Testis (tissue), 3 donors: ENCODE measurements around the gene SYNDIG1. TPM values are rescaled to one million over a fixed set of nuclear protein-coding genes. Genes with fewer than 3 reads are reported as not detected.

Source experiments
- DNase-seq: peaks from one replicate; pipeline ENCODE4 v3.0.0-alpha.2; 2019
- H3K27ac ChIP-seq, 2 donors: fragments of 200-600 bp; sonication (generic); one replicate each; pipeline ENCODE4 v1.5.1; 2019
- H3K27me3 ChIP-seq: fragments of 200-600 bp; sonication (generic); one replicate; pipeline ENCODE4 v1.5.1; 2019
- H3K36me3 ChIP-seq: fragments of 200-600 bp; sonication (generic); one replicate; pipeline ENCODE4 v1.5.1; 2017; ENCODE audit warnings: low read depth; ENCODE audit errors: missing control alignments
- H3K4me1 ChIP-seq: fragments of 200-600 bp; sonication (generic); one replicate; pipeline ENCODE4 v1.5.1; 2019
- H3K4me3 ChIP-seq, 2 donors: fragments of 200-600 bp; sonication (generic); one replicate each; pipeline ENCODE4 v1.5.1; 2017 to 2019
- H3K9me3 ChIP-seq: fragments of 200-600 bp; sonication (generic); one replicate; pipeline ENCODE4 v1.5.1; 2017
- POLR2A ChIP-seq: fragments of 450-650 bp; IDR thresholded peaks from one replicate; pipeline ENCODE4 v1.6.1; 2017; ENCODE audit warnings: antibody characterized with exemption, mild to moderate bottlenecking, moderate library complexity
- WGBS, 2 donors: methylation state at CpG; one replicate each; pipeline ENCODE4 v1.1.5; 2018; 5-methylcytosine and 5-hydroxymethylcytosine counted together
- intact Hi-C: fragments of 100-400 bp; cut with DNase I; formaldehyde crosslinking; loops from one replicate; pipeline ENCODE4 v1.15.1; 2023; ENCODE audit warnings: low total_unique reads
- polyA plus RNA-seq: library from polyadenylated mRNA; stranded (reverse); fragments of 350-450 nt; fragmentation: Illumina TruSeq; extraction: RNeasy Lipid Tissue Mini Kit (QIAGEN cat#74804); gene quantifications from one replicate; pipeline ENCODE4 v1.2.3, GENCODE V29; 2014; ENCODE audit warnings: low read depth, low replicate concordance; ENCODE audit not compliant: insufficient read depth
- total RNA-seq, 2 donors: library from RNA; depleted of rRNA; stranded (reverse); fragments of >200 nt; gene quantifications; one replicate each; pipeline ENCODE4 v1.2.3, GENCODE V29; 2016
- TF ChIP-seq, protein P1 (sequence below), 3 experiments: fragments of 450-650 bp in 2 of 3; fragments of 200-600 bp in 1 of 3; sonication (generic) in 1 of 3; IDR thresholded peaks; one replicate each; pipeline ENCODE4 v1.5.1; 2016 to 2019; ENCODE audit warnings: antibody characterized with exemption in 3 of 3, mild to moderate bottlenecking in 2 of 3, moderate library complexity in 1 of 3

The SYNDIG1 gene
- total and polyA plus RNA-seq, 3 donors from 2014 or later = 2.1 to 3.2 (median 2.8) TPM

- Histone ChIP-seq H3K4me3 (no peak overlapping the region), H3K27ac (no peak overlapping the region), H3K27me3 (no peaks in the 10 kb centered on the region), H3K4me1 (peaks cover 2% of the 10 kb centered on the region), H3K9me3 (no peaks in the 10 kb centered on the region), H3K36me3 (no peaks in the 10 kb centered on the region)
- DNase-seq = no peak
- TF ChIP-seq, protein P1, sequence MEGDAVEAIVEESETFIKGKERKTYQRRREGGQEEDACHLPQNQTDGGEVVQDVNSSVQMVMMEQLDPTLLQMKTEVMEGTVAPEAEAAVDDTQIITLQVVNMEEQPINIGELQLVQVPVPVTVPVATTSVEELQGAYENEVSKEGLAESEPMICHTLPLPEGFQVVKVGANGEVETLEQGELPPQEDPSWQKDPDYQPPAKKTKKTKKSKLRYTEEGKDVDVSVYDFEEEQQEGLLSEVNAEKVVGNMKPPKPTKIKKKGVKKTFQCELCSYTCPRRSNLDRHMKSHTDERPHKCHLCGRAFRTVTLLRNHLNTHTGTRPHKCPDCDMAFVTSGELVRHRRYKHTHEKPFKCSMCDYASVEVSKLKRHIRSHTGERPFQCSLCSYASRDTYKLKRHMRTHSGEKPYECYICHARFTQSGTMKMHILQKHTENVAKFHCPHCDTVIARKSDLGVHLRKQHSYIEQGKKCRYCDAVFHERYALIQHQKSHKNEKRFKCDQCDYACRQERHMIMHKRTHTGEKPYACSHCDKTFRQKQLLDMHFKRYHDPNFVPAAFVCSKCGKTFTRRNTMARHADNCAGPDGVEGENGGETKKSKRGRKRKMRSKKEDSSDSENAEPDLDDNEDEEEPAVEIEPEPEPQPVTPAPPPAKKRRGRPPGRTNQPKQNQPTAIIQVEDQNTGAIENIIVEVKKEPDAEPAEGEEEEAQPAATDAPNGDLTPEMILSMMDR (IDR thresholded peaks at IDR 0.05) = no peak
- TF ChIP-seq POLR2A = no peak
- WGBS, 2 donors = 87 to 94% methylated on average over 6 of the region's 6 CpGs
- intact Hi-C loops = no loop called here
Observed at GRCh38 chr20:24700166-24700860, 230.9 kb downstream of the SYNDIG1 start.

- Histone ChIP-seq H3K4me3 (no peak overlapping the region), H3K27ac (no peak overlapping the region), H3K27me3 (no peaks in the 10 kb centered on the region), H3K4me1 (no peaks in the 10 kb centered on the region), H3K9me3 (no peaks in the 10 kb centered on the region), H3K36me3 (no peaks in the 10 kb centered on the region)
- intact Hi-C loops = no loop called here
- WGBS, 2 donors = 90 to 95% methylated on average over 3 to 6 of the region's 6 CpGs
- DNase-seq = no peak
- TF ChIP-seq, protein P1 (IDR thresholded peaks at IDR 0.05) = no peak
- TF ChIP-seq POLR2A = no peak
Observed at GRCh38 chr20:24701027-24701426, 231.6 kb downstream of the SYNDIG1 start.

DNA sequence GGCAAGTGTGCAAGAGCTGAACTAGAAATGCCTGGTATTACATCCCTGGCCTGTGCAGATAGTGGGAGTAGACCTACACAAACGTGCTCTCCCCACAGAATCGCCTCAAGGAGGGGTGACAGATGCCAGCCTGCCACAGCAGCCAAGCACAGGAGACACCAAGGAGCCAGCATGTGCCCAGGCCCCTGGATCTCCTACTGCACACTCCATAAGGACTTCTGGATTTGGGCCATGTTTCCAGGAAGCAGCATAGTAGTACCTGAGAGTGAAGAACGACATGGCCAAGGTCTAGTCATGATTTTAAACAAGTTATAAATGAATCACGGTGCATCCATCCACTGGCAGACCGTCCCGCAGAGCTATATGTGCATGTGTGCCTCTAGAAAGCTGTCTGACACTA, 232.2 kb downstream of the SYNDIG1 start:
- intact Hi-C loops = no loop called here
- no peak for DNase-seq
- H3K27ac ChIP-seq = no peak overlapping the region
- WGBS, 2 donors = 84 to 90% methylated on average over 6 of the region's 6 CpGs
- H3K9me3 ChIP-seq = no peaks in the 10 kb centered on the region
- H3K27me3 ChIP-seq = no peaks in the 10 kb centered on the region
- H3K36me3 ChIP-seq = no peaks in the 10 kb centered on the region
- TF ChIP-seq, protein P1 (IDR thresholded peaks at IDR 0.05) = no peak
- no peak for TF ChIP-seq POLR2A
- no peaks in the 10 kb centered on the region for H3K4me1 ChIP-seq
- no peak overlapping the region for H3K4me3 ChIP-seq

DNA sequence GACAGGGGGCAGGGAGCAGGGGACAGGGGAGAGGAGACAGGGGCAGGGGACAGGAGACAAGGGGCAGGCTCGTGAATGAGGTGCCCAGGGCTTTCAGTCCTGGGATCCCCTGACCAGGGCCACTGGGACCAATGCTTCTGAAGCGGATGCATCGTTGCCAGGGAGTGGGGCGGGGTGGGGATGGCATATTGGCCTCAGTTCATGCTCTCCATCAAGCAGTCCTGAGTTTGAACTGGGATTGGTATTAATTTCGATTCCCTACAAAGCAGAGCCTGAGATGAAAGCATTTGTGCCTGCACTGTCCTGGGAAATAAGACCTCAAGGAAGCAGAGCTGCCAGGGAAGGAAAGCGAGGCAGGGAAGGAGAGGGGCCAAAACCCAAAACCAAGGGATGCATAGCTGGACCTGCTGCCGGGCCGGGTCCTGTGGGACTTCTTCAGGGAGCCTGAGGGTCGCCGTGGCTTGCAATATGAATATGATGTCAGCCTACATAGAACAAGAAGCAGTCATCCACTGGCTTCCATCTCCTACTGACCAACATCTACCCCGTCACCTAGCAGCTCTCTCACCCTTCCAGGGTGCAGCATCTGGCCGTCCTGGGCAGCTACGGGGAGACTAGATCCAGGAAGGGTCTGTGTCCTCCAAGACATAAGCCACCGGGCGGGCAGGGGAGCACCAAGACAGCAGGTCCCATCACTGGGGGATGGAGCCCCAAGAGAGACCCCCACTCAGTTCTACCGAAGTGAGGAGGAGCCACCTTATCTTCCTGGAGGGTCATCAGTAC, 233.3 kb downstream of the SYNDIG1 start:
- Histone ChIP-seq H3K27ac (no peak overlapping the region), H3K4me1 (no peaks in the 10 kb centered on the region), H3K27me3 (no peaks in the 10 kb centered on the region), H3K4me3 (no peak overlapping the region), H3K36me3 (no peaks in the 10 kb centered on the region), H3K9me3 (no peaks in the 10 kb centered on the region)
- no peak for TF ChIP-seq POLR2A
- TF ChIP-seq, protein P1 (IDR thresholded peaks at IDR 0.05) = no peak
- WGBS, 2 donors = 86 to 94% methylated on average over 10 to 16 of the region's 16 CpGs
- DNase-seq = no peak
- intact Hi-C loops = no loop called here
